D721Med (cell line): ENCODE measurements around the gene UBE2O.

Source experiments
- DNase-seq: peaks from one replicate; pipeline ENCODE4 v3.0.0; 2011; ENCODE audit warnings: low spot score; ENCODE audit not compliant: insufficient read length
- FAIRE-seq: peaks from 2 replicates; lab custom pipeline; 2011; peaks lifted over from hg19 to GRCh38; lab: Jason Lieb, UNC
- TF ChIP-seq, protein P1 (sequence below): IDR thresholded peaks from 2 replicates; pipeline ENCODE4 v1.5.1; 2012; ENCODE audit warnings: mild to moderate bottlenecking, control low read depth; ENCODE audit not compliant: insufficient read depth; ENCODE audit errors: missing control alignments

The UBE2O gene

DNA sequence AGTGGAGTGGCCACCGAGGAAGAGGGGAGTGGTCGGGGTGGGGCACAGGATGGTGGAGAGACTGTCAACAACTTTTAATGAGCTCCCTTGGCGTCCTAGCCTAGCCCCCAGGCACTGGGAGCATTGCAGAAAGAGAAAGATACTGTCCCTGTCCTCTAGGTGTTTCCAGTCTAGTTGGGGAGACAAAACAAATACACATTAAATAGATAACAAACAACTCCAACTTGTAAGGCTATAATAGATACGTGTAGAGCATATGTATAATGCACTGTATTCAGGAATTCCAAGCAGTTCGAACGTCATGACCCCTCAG, 435 bp upstream of the UBE2O start:
- FAIRE-seq (no peak), DNase-seq (no peak)
- TF ChIP-seq, protein P1, sequence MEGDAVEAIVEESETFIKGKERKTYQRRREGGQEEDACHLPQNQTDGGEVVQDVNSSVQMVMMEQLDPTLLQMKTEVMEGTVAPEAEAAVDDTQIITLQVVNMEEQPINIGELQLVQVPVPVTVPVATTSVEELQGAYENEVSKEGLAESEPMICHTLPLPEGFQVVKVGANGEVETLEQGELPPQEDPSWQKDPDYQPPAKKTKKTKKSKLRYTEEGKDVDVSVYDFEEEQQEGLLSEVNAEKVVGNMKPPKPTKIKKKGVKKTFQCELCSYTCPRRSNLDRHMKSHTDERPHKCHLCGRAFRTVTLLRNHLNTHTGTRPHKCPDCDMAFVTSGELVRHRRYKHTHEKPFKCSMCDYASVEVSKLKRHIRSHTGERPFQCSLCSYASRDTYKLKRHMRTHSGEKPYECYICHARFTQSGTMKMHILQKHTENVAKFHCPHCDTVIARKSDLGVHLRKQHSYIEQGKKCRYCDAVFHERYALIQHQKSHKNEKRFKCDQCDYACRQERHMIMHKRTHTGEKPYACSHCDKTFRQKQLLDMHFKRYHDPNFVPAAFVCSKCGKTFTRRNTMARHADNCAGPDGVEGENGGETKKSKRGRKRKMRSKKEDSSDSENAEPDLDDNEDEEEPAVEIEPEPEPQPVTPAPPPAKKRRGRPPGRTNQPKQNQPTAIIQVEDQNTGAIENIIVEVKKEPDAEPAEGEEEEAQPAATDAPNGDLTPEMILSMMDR = no peak

DNA sequence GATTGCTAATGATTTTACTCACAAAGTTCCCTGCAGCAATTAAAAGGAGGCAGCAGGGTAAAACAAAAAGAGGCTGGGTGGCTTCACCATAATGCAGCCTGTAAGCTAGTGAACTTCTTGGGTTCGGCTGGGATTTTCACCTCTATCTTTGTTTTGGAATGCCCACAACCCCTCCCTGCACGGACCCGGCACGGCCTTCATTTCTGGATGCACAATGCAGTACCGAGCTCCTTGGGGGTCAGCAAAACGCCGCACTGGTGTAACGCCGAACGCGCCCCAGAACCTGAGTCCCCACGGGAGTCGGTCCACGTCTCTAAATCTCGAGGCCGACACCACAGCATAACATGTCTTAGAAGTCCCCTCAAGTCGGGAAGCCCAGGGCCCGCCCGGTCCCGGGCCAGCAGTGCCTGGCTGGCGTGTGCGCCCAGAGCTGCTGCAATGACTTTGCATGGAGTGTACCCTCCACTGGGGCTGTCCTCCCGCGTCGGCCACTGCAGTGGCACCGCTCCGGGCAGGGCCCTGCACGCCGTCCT, 759 bp downstream of the UBE2O start:
- TF ChIP-seq, protein P1 = no peak
- no peak for DNase-seq
- no peak for FAIRE-seq

DNA sequence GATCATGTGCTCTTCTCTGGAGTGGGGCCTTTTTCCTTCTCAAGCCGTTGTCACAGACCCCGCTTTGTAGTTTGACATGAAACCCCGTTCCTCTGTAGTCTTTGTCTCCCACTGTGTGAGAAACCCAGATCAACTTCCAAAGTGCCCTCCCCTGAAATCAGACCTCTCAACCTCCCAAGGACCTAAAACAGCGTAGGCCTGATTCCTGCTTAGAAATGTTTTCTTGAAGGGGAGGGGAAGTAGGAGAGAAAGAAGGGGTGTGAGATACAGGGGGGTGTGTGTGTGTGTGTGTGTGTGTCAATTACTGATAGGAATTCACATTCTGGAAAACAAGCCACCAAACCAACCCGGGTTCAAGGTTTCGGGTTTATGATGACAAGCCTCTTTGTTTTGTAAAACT, 1.4 kb downstream of the UBE2O start:
- TF ChIP-seq, protein P1 = no peak
- no peak for FAIRE-seq
- DNase-seq = no peak

DNA sequence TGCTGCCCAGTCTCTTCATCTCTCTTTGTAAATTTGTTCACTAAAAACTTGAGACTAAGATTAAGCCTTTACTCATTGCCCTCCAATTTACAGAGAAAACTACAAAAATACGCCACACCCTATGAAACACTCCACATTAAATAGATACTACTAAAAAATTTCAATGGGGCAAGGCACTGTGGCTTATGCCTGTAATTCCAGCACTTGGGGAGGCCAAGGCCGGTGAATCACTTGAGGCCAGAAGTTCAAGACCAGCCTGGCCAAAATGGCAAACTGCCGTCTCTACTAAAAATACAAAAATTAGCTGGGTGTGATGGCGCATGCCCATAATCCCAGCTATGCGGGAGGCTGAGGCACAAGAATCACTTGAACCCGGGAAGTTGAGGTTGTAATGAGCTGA, 3.8 kb downstream of the UBE2O start:
- TF ChIP-seq, protein P1 = no peak
- DNase-seq (no peak), FAIRE-seq (no peak)

DNA sequence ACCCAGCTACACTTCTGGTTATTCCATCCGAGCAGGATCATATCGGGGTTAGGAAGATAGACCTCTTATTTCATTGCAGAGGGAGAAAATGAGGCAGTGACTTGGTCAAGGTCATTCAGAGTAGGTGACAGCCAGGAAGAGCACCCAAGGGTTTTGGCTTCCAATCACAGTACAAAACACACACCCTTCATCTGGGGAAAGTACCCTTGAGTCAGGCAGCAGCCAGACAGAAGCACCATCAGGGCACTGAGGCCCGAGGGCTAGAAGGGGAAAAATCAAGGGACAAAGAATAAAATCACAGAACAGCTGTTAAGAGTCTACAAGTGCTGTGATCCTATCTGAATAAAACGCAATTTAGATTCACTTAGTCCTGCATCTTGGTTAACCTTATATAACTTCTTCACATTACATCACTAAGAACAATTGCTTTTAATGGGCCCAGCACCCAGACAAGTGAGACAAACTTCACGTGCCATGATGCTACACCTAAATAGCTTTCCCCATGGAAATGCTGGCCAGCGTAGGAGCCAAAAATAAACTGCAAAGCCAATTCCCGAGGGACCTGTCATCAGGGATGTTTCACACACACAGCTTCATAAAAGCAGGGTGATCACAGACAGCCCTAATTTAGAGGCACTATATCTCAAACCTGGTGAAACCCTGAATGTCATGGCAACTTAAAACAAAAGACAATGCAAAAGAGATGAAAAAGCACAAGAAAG, 4.9 kb downstream of the UBE2O start:
- FAIRE-seq = no peak
- TF ChIP-seq, protein P1 = no peak
- DNase-seq = no peak

DNA sequence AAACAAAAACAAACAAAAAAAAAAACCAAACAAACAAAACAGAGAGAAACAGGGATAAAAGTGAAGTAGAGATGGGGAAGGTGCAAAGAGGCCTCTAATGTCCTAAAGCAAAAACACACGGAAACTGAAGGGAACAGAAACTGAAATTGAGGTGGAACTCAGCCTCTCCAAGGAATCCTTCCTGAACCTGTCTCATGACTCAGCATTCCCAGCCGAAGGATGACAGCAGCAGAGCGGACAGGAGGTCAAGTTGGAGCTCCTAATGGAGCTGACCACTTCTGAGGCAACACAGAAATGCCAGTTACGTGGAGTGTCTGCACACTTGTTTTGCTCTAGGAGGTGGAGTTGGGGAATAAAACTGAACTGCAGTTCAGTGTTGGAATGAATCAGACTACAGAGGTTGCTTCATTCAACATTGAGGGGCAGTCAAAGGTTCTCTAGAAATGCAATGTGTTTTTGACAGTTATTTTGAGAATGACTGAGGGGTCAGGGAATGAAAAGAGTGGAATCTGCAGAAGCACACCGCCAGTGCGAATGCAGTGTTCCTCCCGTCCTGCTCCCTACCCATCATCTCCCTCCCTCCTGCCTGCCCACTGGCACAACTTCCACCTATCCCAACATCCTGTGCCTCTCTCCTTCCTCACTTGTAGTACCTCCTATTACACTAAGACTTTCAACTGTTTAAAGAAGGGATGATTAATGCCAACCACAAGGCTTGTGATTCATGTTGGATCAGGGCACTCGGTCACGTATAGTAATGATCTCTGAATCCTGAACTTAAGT, 6.3 kb downstream of the UBE2O start:
- no peak for FAIRE-seq

More for the DNA sequence above, 6.3 kb downstream of the UBE2O start:
- TF ChIP-seq, protein P1 = no peak
- DNase-seq = no peak
